IPS-NIHi11 (cell line): ENCODE results near the gene DCAF17.
"Not testable (repeated sequence)": the region's sequence is repeated elsewhere in the genome, so short reads cannot be mapped to it uniquely, and the experiment has no call there.

Source experiments
- DNase-seq: peaks from one replicate; pipeline ENCODE4 v3.0.0; 2012; ENCODE audit warnings: mixed read lengths, low spot score

Gene DCAF17

GRCh38 chr2:171514908-171515582 lies 81.0 kb downstream of the DCAF17 start:
- DNase-seq = no peak

- DNase-seq = peak; percentile 16
These were observed 81.8 kb downstream of the DCAF17 start for GRCh38 chr2:171515672-171516298.

DNA sequence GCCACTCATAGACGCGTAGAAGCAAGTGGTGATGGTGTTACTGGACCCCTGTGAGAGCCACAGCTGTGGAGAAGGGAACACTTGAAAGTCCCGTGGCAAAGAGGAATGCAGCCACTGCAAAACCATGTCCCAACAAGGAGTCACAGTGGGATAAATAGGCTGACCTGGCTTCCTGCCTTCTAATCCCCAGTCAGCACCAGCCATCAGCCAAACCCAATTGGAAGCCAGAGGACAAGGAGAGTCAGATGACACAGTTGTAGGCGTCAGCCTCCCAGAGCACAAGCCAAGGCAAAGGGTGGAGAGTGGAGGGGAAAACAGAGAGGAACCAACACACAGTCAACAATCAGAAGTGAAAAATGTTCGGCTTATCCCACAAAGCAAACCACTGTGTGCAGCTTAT lies 82.8 kb downstream of the DCAF17 start:
- DNase-seq = no peak

DNA sequence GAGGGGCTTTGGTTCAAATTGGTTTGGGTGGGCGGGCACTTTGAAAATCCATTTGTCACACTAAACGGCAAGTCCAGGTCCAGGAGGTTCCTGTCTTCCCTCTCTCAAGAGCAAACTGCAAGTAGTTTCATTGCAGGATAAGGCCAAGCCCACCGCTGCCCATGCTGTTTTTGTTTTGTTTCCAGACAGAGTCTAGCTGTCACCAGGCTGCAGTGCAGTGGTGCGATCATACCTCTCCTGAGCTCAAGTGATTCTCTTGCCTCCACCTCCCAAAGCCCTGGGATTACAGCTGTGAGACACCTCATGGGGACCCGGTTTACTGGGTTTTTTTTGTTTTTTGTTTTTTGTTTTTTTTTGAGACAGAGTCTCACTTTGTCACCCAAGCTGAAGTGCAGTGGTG lies 86.4 kb downstream of the DCAF17 start:
- DNase-seq = no peak

DNA sequence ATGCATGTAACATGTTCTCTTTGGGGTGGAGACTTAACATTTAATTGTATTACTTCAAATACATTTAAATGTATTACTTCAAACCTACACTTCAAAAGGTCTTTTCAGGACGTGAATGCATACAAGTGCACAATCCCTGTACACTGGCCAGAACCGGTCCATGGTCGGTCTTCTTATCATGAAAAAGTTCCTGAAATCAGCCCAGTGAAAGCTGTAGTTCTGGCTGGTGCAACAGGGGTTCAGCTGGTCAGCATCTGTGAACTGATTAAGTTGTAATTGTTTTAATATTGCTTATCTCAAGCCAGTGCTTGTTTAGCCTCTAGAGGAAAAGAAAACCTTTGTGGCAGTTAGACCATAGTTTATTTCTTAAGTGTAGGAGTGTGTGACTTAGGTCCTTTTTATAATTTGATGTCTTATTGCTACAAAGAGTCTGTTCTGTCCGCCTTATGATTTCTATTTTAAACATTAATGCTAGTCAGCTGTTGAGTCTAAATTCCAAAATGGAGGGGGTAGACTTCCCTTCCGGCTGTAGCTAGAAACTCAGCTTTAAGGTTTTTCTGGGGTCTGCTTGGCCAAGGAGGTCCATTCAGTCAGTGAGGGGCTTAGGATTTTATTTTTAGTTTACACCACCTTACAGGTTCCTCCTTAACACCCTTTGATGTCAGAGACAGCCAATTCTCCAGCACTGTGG lies 87.5 kb downstream of the DCAF17 start:
- DNase-seq = no peak

DNA sequence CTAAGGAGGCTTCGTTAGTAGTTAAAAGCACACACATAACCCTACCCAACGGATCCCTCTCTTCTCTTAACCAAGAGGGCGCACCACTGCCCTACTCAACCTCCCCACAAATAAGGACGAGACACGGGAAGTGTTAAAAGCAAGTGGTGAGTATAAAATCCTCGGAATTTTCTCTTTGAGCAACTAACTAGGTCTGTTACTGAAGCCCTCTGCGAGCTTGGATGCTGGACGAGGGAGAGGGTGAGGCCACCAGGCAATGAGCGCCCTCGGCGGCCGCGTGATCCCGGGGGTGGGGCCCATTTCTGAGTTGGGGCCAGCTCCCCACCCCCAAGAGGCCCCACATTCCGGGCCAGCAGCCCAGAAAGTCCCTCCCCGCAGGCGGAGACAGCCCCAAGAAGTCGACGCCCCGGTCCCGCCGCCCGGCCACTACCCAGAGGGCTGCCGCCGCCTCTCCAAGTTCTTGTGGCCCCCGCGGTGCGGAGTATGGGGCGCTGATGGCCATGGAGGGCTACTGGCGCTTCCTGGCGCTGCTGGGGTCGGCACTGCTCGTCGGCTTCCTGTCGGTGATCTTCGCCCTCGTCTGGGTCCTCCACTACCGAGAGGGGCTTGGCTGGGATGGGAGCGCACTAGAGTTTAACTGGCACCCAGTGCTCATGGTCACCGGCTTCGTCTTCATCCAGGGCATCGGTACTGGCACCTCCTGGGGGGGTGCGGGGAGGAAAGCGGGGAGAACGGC lies 88.2 kb downstream of the DCAF17 start, which contains the start of gene CYBRD1:
Gene CYBRD1, plus strand, starts transcription at position 423 of the 736 bp plus-strand sequence. Its CDS starts 72 bp downstream, at position 495.
- DNase-seq = peak; percentile 66

GRCh38 chr2:171522788-171523087 lies 88.7 kb downstream of the DCAF17 start:
- DNase-seq = peak; percentile 63

- DNase-seq = peak; percentile 77
These were observed 89.3 kb downstream of the DCAF17 start for GRCh38 chr2:171523088-171524017.

GRCh38 chr2:171524018-171524401 lies 90.0 kb downstream of the DCAF17 start:
- peak; percentile 30 for DNase-seq

DNA sequence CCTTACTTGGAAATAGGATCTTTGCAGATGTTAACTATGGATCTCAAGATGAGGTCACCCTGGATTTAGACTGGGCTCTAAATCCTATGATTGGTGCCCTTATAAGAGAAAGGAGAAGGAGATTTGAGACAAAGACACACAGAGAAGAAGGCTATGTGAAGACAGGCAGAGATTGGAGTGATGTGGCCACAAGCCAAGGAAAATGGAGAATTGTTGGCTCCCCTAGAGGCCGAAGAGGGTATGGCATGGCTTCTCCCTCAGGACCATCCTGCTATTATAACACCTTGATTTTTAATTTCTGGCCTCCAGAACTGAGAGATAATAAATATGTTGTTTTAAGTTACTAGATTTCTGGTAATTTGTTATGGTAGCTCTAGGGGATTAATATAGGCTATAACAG lies 95.9 kb downstream of the DCAF17 start:
- DNase-seq = no peak

GRCh38 chr2:171530378-171530777 lies 96.4 kb downstream of the DCAF17 start:
- DNase-seq = no peak

- not testable (repeated sequence) for DNase-seq
These were observed 96.8 kb downstream of the DCAF17 start for GRCh38 chr2:171530859-171531258.

- no peak for DNase-seq
These were observed 97.3 kb downstream of the DCAF17 start for GRCh38 chr2:171531291-171531690.

DNA sequence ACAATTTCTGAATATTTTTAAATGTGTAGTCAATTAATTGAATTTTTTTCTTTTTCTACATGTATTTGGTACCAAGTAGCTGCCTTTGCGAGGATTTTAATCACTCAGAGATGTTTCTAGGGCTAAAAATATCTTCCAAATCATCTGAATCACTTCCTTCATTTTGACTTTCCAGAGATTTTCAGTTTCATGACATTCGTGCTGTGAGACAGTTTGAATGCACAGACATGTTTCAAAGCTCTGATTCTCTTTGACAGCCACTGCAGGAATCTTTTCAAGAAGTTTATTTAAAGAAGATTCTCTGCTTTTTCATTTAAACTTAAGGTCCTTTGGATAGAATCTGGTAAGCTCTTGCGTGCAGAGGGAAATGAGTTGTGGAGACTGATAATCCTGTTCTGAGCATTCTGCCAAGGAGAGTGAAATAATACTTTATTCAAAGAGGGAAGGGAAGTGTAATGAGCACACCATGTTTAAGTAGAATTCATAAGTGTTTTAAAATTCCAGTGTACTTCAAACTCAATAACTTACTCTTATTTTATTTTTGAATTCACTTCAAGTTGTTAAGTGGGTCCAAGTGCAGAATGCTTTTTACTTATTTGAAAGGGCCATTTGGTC lies 97.9 kb downstream of the DCAF17 start:
- no peak for DNase-seq

GRCh38 chr2:171533331-171533730 lies 99.3 kb downstream of the DCAF17 start:
- DNase-seq = no peak
